HepG2 (cell line): ENCODE data around the gene MEAK7. TPM values are rescaled to one million over a fixed set of nuclear protein-coding genes. Genes with fewer than 3 reads are reported as not detected.

Experiments
- ARHGAP35 ChIP-seq: sonication (generic); formaldehyde crosslinking; IDR thresholded peaks from 2 replicates; pipeline ENCODE4 v1.9.0; 2022; ENCODE audit warnings: mild to moderate bottlenecking, inconsistent platforms, moderate library complexity, missing genetic modification reagents, borderline replicate concordance
- ATF7-NPFF ChIP-seq: sonication (generic); formaldehyde crosslinking; IDR thresholded peaks from 2 replicates; pipeline ENCODE4 v1.8.1; 2023; ENCODE audit warnings: mild to moderate bottlenecking, low read depth, missing genetic modification reagents, moderate library complexity
- DZIP1 ChIP-seq: sonication (generic); formaldehyde crosslinking; IDR thresholded peaks from 2 replicates; pipeline ENCODE4 v1.5.0; 2020; ENCODE audit warnings: mild to moderate bottlenecking, missing genetic modification reagents
- ELF3 ChIP-seq: IDR thresholded peaks from 2 replicates; pipeline ENCODE4 v1.6.1; 2016; ENCODE audit warnings: missing genetic modification reagents, missing compliant biosample characterization
- ERF ChIP-seq: IDR thresholded peaks from 2 replicates; pipeline ENCODE4 v1.6.1; 2018; ENCODE audit warnings: missing biosample characterization, missing genetic modification reagents
- ETV6 ChIP-seq: sonication (generic); formaldehyde crosslinking; conservative IDR thresholded peaks from 2 replicates; pipeline ENCODE4 v1.4.0; 2020; ENCODE audit warnings: missing genetic modification reagents
- FOSL2 ChIP-seq: sonication (generic); formaldehyde crosslinking; IDR thresholded peaks from 2 replicates; pipeline ENCODE4 v1.4.0; 2020; ENCODE audit warnings: missing genetic modification reagents
- NFE2 ChIP-seq: sonication (generic); formaldehyde crosslinking; IDR thresholded peaks from 2 replicates; pipeline ENCODE4 v1.4.0; 2020; ENCODE audit warnings: missing genetic modification reagents
- NFKB2 ChIP-seq: sonication (generic); formaldehyde crosslinking; IDR thresholded peaks from 2 replicates; pipeline ENCODE4 v1.4.0; 2020; ENCODE audit warnings: missing genetic modification reagents, borderline replicate concordance
- NR2C2 ChIP-seq: sonication (generic); formaldehyde crosslinking; IDR thresholded peaks from 2 replicates; pipeline ENCODE4 v1.4.0; 2020; ENCODE audit warnings: missing genetic modification reagents, mild to moderate bottlenecking, moderate library complexity, borderline replicate concordance
- SALL2 ChIP-seq: sonication (generic); formaldehyde crosslinking; IDR thresholded peaks from 2 replicates; pipeline ENCODE4 v1.8.1; 2023; ENCODE audit warnings: mild to moderate bottlenecking, missing genetic modification reagents, inconsistent platforms
- SAP130 ChIP-seq: IDR thresholded peaks from 2 replicates; pipeline ENCODE4 v1.6.1; 2016; ENCODE audit warnings: low read depth
- SNAPC2 ChIP-seq: sonication (generic); formaldehyde crosslinking; IDR thresholded peaks from 2 replicates; pipeline ENCODE4 v1.8.1; 2022; ENCODE audit warnings: mild to moderate bottlenecking, missing genetic modification reagents
- THYN1 ChIP-seq: sonication (generic); formaldehyde crosslinking; IDR thresholded peaks from 2 replicates; pipeline ENCODE4 v1.8.1; 2023; ENCODE audit warnings: low read depth, mild to moderate bottlenecking, moderate library complexity, missing genetic modification reagents, borderline replicate concordance
- ZEB1 ChIP-seq: IDR thresholded peaks from 2 replicates; pipeline ENCODE4 v1.6.1; 2012; ENCODE audit warnings: mild to moderate bottlenecking, low read depth, inconsistent platforms; ENCODE audit not compliant: insufficient replicate concordance
- ZFP37 ChIP-seq: sonication (generic); formaldehyde crosslinking; IDR thresholded peaks from 2 replicates; pipeline ENCODE4 v1.4.0; 2020; ENCODE audit warnings: missing genetic modification reagents, borderline replicate concordance
- ZGPAT ChIP-seq: IDR thresholded peaks from 2 replicates; pipeline ENCODE4 v1.6.1; 2016; ENCODE audit warnings: mild to moderate bottlenecking
- ZNF501 ChIP-seq: sonication (generic); formaldehyde crosslinking; IDR thresholded peaks from 2 replicates; pipeline ENCODE4 v1.5.1; 2020; ENCODE audit warnings: mild to moderate bottlenecking, moderate library complexity, missing genetic modification reagents
- ZNF841 ChIP-seq: sonication (generic); formaldehyde crosslinking; IDR thresholded peaks from 2 replicates; pipeline ENCODE4 v1.8.1; 2023; ENCODE audit warnings: missing genetic modification reagents, borderline replicate concordance
- polyA plus RNA-seq, 8 experiments: library from polyadenylated mRNA; depleted of rRNA in 3 of 8; stranded (reverse) in 7 of 8; unstranded in 1 of 8; fragments of >200 nt; fragmentation: Illumina TruSeq in 4 of 8; extraction: Trizol in 4 of 8; gene quantifications; 2 replicates each; pipeline versions ENCODE4 v1.2.1 to v1.2.3, GENCODE V29; 2011 to 2016; ENCODE audit warnings: low read depth in 4 of 8, missing spikeins in 1 of 8, mixed read lengths in 1 of 8; ENCODE audit not compliant: insufficient read depth in 1 of 8
- total RNA-seq, 5 experiments: library from RNA; depleted of rRNA; stranded (reverse); fragments of >200 nt; fragmentation: Illumina TruSeq; extraction: Trizol; gene quantifications; 2 replicates each; pipeline ENCODE4 v1.2.3, GENCODE V29; 2016; ENCODE audit warnings: low read depth in 1 of 5
- TF ChIP-seq, protein P1 (sequence below): sonication (generic); formaldehyde crosslinking; IDR thresholded peaks from 2 replicates; pipeline ENCODE4; 2020; ENCODE audit warnings: missing genetic modification reagents, mild to moderate bottlenecking, borderline replicate concordance
- TF ChIP-seq, protein P2 (sequence below): sonication (generic); formaldehyde crosslinking; IDR thresholded peaks from 2 replicates; pipeline ENCODE4 v1.5.1; 2020; ENCODE audit warnings: missing genetic modification reagents, mild to moderate bottlenecking, borderline replicate concordance

MEAK7 gene
- total and polyA plus RNA-seq, 2 of the 13 experiments (the other 11 are each of a cell fraction or from before 2014, with no cell fraction given), result 11.8 to 14.7 TPM

GRCh38 chr16:84514874-84515835, 10.7 kb upstream of the MEAK7 start (continued):
- TF ChIP-seq, protein P1, sequence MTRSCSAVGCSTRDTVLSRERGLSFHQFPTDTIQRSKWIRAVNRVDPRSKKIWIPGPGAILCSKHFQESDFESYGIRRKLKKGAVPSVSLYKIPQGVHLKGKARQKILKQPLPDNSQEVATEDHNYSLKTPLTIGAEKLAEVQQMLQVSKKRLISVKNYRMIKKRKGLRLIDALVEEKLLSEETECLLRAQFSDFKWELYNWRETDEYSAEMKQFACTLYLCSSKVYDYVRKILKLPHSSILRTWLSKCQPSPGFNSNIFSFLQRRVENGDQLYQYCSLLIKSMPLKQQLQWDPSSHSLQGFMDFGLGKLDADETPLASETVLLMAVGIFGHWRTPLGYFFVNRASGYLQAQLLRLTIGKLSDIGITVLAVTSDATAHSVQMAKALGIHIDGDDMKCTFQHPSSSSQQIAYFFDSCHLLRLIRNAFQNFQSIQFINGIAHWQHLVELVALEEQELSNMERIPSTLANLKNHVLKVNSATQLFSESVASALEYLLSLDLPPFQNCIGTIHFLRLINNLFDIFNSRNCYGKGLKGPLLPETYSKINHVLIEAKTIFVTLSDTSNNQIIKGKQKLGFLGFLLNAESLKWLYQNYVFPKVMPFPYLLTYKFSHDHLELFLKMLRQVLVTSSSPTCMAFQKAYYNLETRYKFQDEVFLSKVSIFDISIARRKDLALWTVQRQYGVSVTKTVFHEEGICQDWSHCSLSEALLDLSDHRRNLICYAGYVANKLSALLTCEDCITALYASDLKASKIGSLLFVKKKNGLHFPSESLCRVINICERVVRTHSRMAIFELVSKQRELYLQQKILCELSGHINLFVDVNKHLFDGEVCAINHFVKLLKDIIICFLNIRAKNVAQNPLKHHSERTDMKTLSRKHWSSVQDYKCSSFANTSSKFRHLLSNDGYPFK (CRISPR knock-in tag), result peak; percentile 56; the same call in 1 of the 2 replicates
- peak; percentile 61; the same call in 1 of the 2 replicates for TF ChIP-seq ZNF501 (CRISPR knock-in tag)
- no peak for TF ChIP-seq ETV6
- TF ChIP-seq ZFP37 (CRISPR knock-in tag), result no peak
- TF ChIP-seq NFE2, result no peak
- no peak for TF ChIP-seq DZIP1
- no peak for TF ChIP-seq ARHGAP35 (CRISPR knock-in tag)
- TF ChIP-seq FOSL2 (CRISPR knock-in tag), result 0 out of 2 replicates have a peak, but pooled peaks have one; percentile 6
- no peak for TF ChIP-seq THYN1 (CRISPR knock-in tag)
- peak; percentile 71 for TF ChIP-seq ELF3 (CRISPR knock-in tag)
- peak; percentile 37; the same call in 1 of the 2 replicates for TF ChIP-seq ATF7-NPFF (CRISPR knock-in tag)
- TF ChIP-seq SALL2 (CRISPR knock-in tag), result no peak
- TF ChIP-seq ZEB1, result peak; percentile 76
- TF ChIP-seq ZGPAT, result no peak
- TF ChIP-seq SAP130 (CRISPR knock-in tag), result peak; percentile 59
- peak; percentile 44; the same call in 1 of the 2 replicates for TF ChIP-seq NFKB2 (CRISPR knock-in tag)
- no peak for TF ChIP-seq ZNF841
- TF ChIP-seq ERF (CRISPR knock-in tag), result 0 out of 2 replicates have a peak, but pooled peaks have one; percentile 33
- TF ChIP-seq SNAPC2 (CRISPR knock-in tag), result 0 out of 2 replicates have a peak, but pooled peaks have one; percentile 50
- TF ChIP-seq, protein P2, sequence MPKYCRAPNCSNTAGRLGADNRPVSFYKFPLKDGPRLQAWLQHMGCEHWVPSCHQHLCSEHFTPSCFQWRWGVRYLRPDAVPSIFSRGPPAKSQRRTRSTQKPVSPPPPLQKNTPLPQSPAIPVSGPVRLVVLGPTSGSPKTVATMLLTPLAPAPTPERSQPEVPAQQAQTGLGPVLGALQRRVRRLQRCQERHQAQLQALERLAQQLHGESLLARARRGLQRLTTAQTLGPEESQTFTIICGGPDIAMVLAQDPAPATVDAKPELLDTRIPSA (CRISPR knock-in tag), result no peak
- TF ChIP-seq NR2C2, result no peak
